Measurements from ENCODE around the gene NOMO2.
"Not testable (repeated sequence)": the region's sequence is repeated elsewhere in the genome, so short reads cannot be mapped to it uniquely, and the experiment has no call there.

Gene NOMO2

GRCh38 chr16:18521445-18522181 lies 40.3 kb downstream of the NOMO2 start:
- not testable (repeated sequence) for DNase-seq (ENCODE audit: low read depth, low spot score)

GRCh38 chr16:18518536-18519283 lies 43.2 kb downstream of the NOMO2 start:
- DNase-seq (ENCODE audit: low read depth, low spot score) = not testable (repeated sequence)

GRCh38 chr16:18498430-18498829 lies 63.5 kb downstream of the NOMO2 start:
- DNase-seq (ENCODE audit: low read depth, low spot score) = not testable (repeated sequence)

GRCh38 chr16:18497032-18497431 lies 64.9 kb downstream of the NOMO2 start:
- DNase-seq (ENCODE audit: low read depth, low spot score) = not testable (repeated sequence)

GRCh38 chr16:18492118-18492897 lies 69.6 kb downstream of the NOMO2 start:
- DNase-seq (ENCODE audit: low read depth, low spot score) = not testable (repeated sequence)

- not testable (repeated sequence) for DNase-seq (ENCODE audit: low read depth, low spot score)
Observed at GRCh38 chr16:18436025-18436424, 125.9 kb downstream of the NOMO2 start.

GRCh38 chr16:18415827-18416226 lies 146.1 kb downstream of the NOMO2 start:
- not testable (repeated sequence) for DNase-seq (ENCODE audit: low read depth, low spot score)

- DNase-seq (ENCODE audit: low read depth, low spot score) = not testable (repeated sequence)
Observed at GRCh38 chr16:18409532-18410293, 152.2 kb downstream of the NOMO2 start.

- DNase-seq (ENCODE audit: low read depth, low spot score) = not testable (repeated sequence)
Observed at GRCh38 chr16:18401851-18402657, 159.8 kb downstream of the NOMO2 start.

- not testable (repeated sequence) for DNase-seq (ENCODE audit: low read depth, low spot score)
Observed at GRCh38 chr16:18401159-18401558, 160.7 kb downstream of the NOMO2 start.

GRCh38 chr16:18394363-18394762 lies 167.5 kb downstream of the NOMO2 start:
- DNase-seq (ENCODE audit: low read depth, low spot score) = not testable (repeated sequence)

GRCh38 chr16:18387767-18388166 lies 174.1 kb downstream of the NOMO2 start:
- DNase-seq (ENCODE audit: low read depth, low spot score) = not testable (repeated sequence)

- not testable (repeated sequence) for DNase-seq (ENCODE audit: low read depth, low spot score)
Observed at GRCh38 chr16:18386517-18386916, 175.4 kb downstream of the NOMO2 start.

GRCh38 chr16:18385285-18385684 lies 176.6 kb downstream of the NOMO2 start:
- DNase-seq (ENCODE audit: low read depth, low spot score) = not testable (repeated sequence)

GRCh38 chr16:18384869-18385268 lies 177.0 kb downstream of the NOMO2 start:
- not testable (repeated sequence) for DNase-seq (ENCODE audit: low read depth, low spot score)

- not testable (repeated sequence) for DNase-seq (ENCODE audit: low read depth, low spot score)
Observed at GRCh38 chr16:18384098-18384636, 177.7 kb downstream of the NOMO2 start.

GRCh38 chr16:18382696-18383095 lies 179.2 kb downstream of the NOMO2 start:
- not testable (repeated sequence) for DNase-seq (ENCODE audit: low read depth, low spot score)
